HG02943 (cell line): ENCODE data around the gene VPS16.

ENCODE experiments used
- ATAC-seq: cut with Tn5 transposase; IDR thresholded peaks from one replicate; pipeline ENCODE4 v1.9.1; 2021; ENCODE audit warnings: mild to moderate bottlenecking, low read depth, moderate library complexity; ENCODE audit not compliant: unreplicated experiment

The VPS16 gene

GRCh38 chr20:2867081-2867864 lies 26.7 kb downstream of the VPS16 start:
- ATAC-seq, result no peak

GRCh38 chr20:2869381-2869780 lies 28.8 kb downstream of the VPS16 start:
- no peak for ATAC-seq

GRCh38 chr20:2871111-2871465 lies 30.5 kb downstream of the VPS16 start:
- ATAC-seq, result no peak

GRCh38 chr20:2871661-2872458 lies 31.3 kb downstream of the VPS16 start:
- no peak for ATAC-seq

GRCh38 chr20:2872459-2873009 lies 32.0 kb downstream of the VPS16 start:
- ATAC-seq, result peak; percentile 19

GRCh38 chr20:2873010-2873746 lies 32.6 kb downstream of the VPS16 start, which contains the start of gene PTPRA:
Gene PTPRA (plus strand): TSS chr20:2873481. CDS start chr20:2964278, 90,797 bp downstream.
- peak; percentile 83 for ATAC-seq

- peak; percentile 20 for ATAC-seq
Measured at GRCh38 chr20:2873747-2874041, 33.1 kb downstream of the VPS16 start.

- ATAC-seq, result no peak
Measured at GRCh38 chr20:2874456-2874855, 33.9 kb downstream of the VPS16 start.

GRCh38 chr20:2875690-2876203 lies 35.2 kb downstream of the VPS16 start:
- no peak for ATAC-seq

GRCh38 chr20:2878515-2878914 lies 38.0 kb downstream of the VPS16 start:
- ATAC-seq, result no peak

GRCh38 chr20:2879146-2879545 lies 38.6 kb downstream of the VPS16 start:
- no peak for ATAC-seq

- ATAC-seq, result no peak
Measured at GRCh38 chr20:2880650-2881049, 40.1 kb downstream of the VPS16 start.

GRCh38 chr20:2883726-2884637 lies 43.4 kb downstream of the VPS16 start:
- ATAC-seq, result no peak

GRCh38 chr20:2887715-2888114 lies 47.2 kb downstream of the VPS16 start:
- no peak for ATAC-seq

- ATAC-seq, result no peak
Measured at GRCh38 chr20:2888224-2888955, 47.8 kb downstream of the VPS16 start.

- ATAC-seq, result no peak
Measured at GRCh38 chr20:2889209-2889608, 48.7 kb downstream of the VPS16 start.

- no peak for ATAC-seq
Measured at GRCh38 chr20:2889797-2890196, 49.3 kb downstream of the VPS16 start.

- ATAC-seq, result no peak
Measured at GRCh38 chr20:2890742-2891141, 50.2 kb downstream of the VPS16 start.

- ATAC-seq, result no peak
Measured at GRCh38 chr20:2891343-2891742, 50.8 kb downstream of the VPS16 start.
